ENCODE data around the gene MYO3B.

MYO3B gene

DNA sequence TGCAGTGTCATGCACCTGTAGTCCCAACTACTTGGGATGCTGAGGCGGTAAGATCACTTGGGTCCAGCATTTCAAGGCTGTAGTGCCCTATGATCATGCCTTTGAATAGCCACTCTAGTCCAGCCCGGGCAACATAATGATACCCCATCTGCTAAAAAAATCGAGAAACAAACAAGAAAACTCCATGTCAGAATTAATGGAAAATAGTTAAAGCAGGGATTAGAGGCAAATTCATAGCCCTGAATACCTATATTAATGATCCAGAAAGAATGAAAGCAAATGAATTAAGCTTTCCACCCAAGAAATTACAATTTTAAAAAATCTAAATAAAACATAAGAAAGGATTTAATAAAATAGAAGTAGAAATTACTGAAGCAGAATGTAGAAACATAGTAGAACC, 143.0 kb downstream of the MYO3B start:
- Histone ChIP-seq H3K9ac (ENCODE audit: low read depth, low read length) (no peak overlapping the region), H3K27me3 (ENCODE audit: control insufficient read depth, insufficient read depth, low read length) (no peaks in the 10 kb centered on the region), H3K4me1 (ENCODE audit: control insufficient read depth, insufficient read depth, low read length) (no peaks in the 10 kb centered on the region), H3K36me3 (ENCODE audit: control insufficient read depth, insufficient read depth, low read length) (no peaks in the 10 kb centered on the region), H3K9me3 (ENCODE audit: control insufficient read depth, insufficient read depth, low read length) (no peaks in the 10 kb centered on the region), H3K4me3 (ENCODE audit: low read depth, low read length) (no peak overlapping the region)

DNA sequence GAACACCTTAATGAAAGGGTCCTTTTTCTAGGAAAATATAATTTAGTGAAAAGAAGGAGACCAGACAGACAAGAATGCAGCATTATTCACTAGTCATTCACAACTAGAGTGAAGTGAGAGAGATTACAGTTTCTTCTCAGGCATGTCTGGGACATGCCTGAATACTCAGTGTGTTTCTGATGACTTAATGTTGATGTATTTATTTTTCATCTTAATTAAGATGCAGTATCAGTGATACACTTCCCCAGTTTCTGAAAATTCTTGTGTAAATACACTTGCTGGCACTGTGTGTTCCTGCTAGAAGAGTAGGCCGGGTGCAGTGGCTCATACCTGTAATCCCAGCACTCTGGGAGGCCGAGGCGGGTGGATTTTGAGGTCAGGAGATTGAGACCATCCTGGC, 143.6 kb downstream of the MYO3B start:
- Histone ChIP-seq H3K4me1 (ENCODE audit: control insufficient read depth, insufficient read depth, low read length) (no peaks in the 10 kb centered on the region), H3K9ac (ENCODE audit: low read depth, low read length) (no peak overlapping the region), H3K9me3 (ENCODE audit: control insufficient read depth, insufficient read depth, low read length) (no peaks in the 10 kb centered on the region), H3K4me3 (ENCODE audit: low read depth, low read length) (no peak overlapping the region), H3K36me3 (ENCODE audit: control insufficient read depth, insufficient read depth, low read length) (no peaks in the 10 kb centered on the region), H3K27me3 (ENCODE audit: control insufficient read depth, insufficient read depth, low read length) (no peaks in the 10 kb centered on the region)

DNA sequence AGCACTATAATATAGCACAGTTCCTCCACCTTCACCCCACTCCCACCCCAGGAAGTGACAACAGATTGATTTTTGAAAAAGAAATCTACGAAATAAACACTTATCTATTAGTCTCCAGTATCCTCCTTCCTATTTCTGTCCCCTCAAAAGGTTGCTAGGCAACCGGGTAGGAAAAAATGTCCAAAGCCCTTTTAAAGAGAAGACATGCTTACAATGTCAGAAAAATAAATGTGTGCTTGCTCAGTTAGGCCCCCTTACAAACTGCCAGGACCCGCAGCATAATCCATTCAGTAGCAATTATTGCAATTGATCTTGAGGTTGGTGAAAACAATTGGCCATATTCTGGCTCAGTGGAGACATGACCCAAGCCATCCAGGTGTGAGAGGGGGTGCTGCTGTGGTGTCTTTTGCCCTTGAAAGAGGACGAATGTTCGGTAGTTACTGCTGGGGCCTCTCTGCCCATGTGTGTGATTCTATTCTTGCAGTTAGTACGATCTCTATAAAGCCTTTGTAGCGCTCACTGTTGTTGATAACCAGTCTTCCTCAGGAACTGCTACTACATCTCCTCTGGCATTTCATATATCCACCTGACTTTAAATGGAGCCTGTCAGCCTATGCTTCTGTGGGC, 144.3 kb downstream of the MYO3B start:
- H3K9ac ChIP-seq (ENCODE audit: low read depth, low read length), result no peak overlapping the region
- H3K4me3 ChIP-seq (ENCODE audit: low read depth, low read length), result no peak overlapping the region
- H3K27me3 ChIP-seq (ENCODE audit: control insufficient read depth, insufficient read depth, low read length), result no peaks in the 10 kb centered on the region
- no peaks in the 10 kb centered on the region for H3K9me3 ChIP-seq (ENCODE audit: control insufficient read depth, insufficient read depth, low read length)
- no peaks in the 10 kb centered on the region for H3K4me1 ChIP-seq (ENCODE audit: control insufficient read depth, insufficient read depth, low read length)
- no peaks in the 10 kb centered on the region for H3K36me3 ChIP-seq (ENCODE audit: control insufficient read depth, insufficient read depth, low read length)

DNA sequence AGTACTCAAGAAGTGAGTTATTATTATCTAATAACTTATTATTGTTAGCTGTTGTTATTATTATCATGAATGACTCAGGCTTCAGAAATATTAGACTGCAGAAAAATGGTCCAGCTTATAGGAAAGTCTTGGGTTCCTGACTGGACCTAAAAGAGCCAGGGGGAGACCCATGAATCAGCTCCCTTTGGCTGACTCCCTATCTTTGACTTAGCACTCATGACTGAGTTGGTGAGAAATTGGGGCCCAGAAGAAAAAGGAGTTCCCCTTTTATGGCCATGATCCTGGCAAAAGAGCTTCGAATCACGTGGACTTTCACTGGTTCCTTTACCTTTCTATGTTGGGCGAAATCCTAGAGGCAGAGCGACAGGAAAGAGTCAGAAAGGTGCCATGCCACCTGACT, 145.8 kb downstream of the MYO3B start:
- H3K9ac ChIP-seq (ENCODE audit: low read depth, low read length), result no peak overlapping the region
- H3K4me3 ChIP-seq (ENCODE audit: low read depth, low read length), result no peak overlapping the region
- no peaks in the 10 kb centered on the region for H3K27me3 ChIP-seq (ENCODE audit: control insufficient read depth, insufficient read depth, low read length)
- H3K9me3 ChIP-seq (ENCODE audit: control insufficient read depth, insufficient read depth, low read length), result no peaks in the 10 kb centered on the region
- H3K4me1 ChIP-seq (ENCODE audit: control insufficient read depth, insufficient read depth, low read length), result no peaks in the 10 kb centered on the region
- H3K36me3 ChIP-seq (ENCODE audit: control insufficient read depth, insufficient read depth, low read length), result no peaks in the 10 kb centered on the region

DNA sequence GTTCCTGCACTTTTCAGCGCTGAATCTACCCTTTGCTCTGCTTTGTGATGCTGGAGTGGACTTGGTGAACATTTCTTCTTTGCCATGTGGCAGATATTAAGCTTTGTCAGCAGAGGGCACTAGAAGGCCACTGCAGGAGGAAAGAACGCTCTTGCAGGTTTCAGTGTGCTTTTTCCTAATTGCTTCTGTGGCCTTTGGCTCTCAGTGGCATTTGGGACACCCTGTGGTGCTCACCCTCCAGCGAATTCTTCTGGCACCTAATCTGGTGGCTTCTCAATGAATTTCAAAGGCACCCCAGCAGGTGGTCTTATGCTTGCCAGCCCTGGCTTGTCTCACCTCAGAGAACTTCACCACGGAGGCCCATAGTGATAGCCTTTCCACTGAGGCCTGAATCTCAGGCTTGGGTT, 146.7 kb downstream of the MYO3B start:
- no peaks in the 10 kb centered on the region for H3K36me3 ChIP-seq (ENCODE audit: control insufficient read depth, insufficient read depth, low read length)
- H3K27me3 ChIP-seq (ENCODE audit: control insufficient read depth, insufficient read depth, low read length), result no peaks in the 10 kb centered on the region
- no peaks in the 10 kb centered on the region for H3K9me3 ChIP-seq (ENCODE audit: control insufficient read depth, insufficient read depth, low read length)
- no peak overlapping the region for H3K4me3 ChIP-seq (ENCODE audit: low read depth, low read length)
- H3K4me1 ChIP-seq (ENCODE audit: control insufficient read depth, insufficient read depth, low read length), result no peaks in the 10 kb centered on the region
- no peak overlapping the region for H3K9ac ChIP-seq (ENCODE audit: low read depth, low read length)

DNA sequence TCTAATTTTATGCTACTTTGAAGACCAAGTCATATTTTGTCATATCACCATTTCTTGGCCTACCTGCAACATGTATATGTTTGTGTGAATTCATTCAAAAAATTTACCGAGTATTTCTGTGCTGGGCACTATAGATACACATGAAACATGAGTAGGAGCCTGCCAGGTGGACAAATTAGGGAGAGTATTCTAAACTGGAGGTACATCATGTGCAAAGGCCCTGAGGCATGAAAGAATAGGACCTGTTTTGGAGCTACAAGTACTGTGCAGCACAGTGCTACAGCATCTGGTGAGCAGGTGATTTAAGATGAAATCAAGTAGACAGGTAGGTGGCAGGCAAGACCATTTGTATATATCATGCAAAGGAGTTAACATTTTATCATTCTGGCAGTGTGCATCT, 152.9 kb downstream of the MYO3B start:
- H3K36me3 ChIP-seq (ENCODE audit: control insufficient read depth, insufficient read depth, low read length), result no peaks in the 10 kb centered on the region
- no peaks in the 10 kb centered on the region for H3K27me3 ChIP-seq (ENCODE audit: control insufficient read depth, insufficient read depth, low read length)
- H3K9me3 ChIP-seq (ENCODE audit: control insufficient read depth, insufficient read depth, low read length), result no peaks in the 10 kb centered on the region
- H3K4me3 ChIP-seq (ENCODE audit: low read depth, low read length), result no peak overlapping the region
- H3K4me1 ChIP-seq (ENCODE audit: control insufficient read depth, insufficient read depth, low read length), result no peaks in the 10 kb centered on the region
- no peak overlapping the region for H3K9ac ChIP-seq (ENCODE audit: low read depth, low read length)

DNA sequence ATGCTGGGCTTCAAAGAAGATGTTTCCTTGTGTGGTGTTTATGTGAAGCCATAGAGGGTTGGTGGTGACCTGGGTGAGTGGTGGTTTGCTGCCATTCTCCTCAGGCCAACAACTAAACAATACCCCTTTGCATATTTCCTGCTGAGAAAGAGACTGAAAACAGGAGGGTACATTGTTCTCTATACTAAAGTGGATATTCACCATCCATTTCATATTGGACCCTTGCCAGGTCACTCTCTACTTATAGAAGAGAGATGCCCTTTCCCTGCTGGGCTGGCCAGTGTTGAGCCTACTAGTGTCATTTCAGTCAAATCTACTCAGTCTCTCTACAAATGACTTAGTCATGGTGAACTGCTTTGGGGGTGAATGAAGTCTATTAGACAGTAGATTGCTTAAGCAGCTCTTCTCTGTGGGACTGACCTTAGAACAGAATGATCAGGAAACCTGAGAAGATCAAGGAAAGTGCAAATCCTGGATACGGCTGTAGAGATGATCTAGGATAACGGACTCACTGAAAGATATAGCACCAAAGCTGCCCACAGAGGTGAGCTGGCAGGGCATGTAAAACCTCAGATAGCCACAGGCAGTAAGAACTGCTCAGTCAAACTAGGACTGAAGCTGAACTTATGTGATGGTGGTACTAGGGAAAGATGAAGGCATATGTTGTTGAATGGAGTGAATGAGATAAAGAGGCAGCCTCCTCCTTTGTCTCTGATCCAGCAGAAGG, 154.9 kb downstream of the MYO3B start:
- Histone ChIP-seq H3K9me3 (ENCODE audit: control insufficient read depth, insufficient read depth, low read length) (no peaks in the 10 kb centered on the region), H3K4me3 (ENCODE audit: low read depth, low read length) (no peak overlapping the region), H3K27me3 (ENCODE audit: control insufficient read depth, insufficient read depth, low read length) (no peaks in the 10 kb centered on the region), H3K4me1 (ENCODE audit: control insufficient read depth, insufficient read depth, low read length) (peaks cover under 1% of the 10 kb centered on the region), H3K36me3 (ENCODE audit: control insufficient read depth, insufficient read depth, low read length) (no peaks in the 10 kb centered on the region), H3K9ac (ENCODE audit: low read depth, low read length) (no peak overlapping the region)

DNA sequence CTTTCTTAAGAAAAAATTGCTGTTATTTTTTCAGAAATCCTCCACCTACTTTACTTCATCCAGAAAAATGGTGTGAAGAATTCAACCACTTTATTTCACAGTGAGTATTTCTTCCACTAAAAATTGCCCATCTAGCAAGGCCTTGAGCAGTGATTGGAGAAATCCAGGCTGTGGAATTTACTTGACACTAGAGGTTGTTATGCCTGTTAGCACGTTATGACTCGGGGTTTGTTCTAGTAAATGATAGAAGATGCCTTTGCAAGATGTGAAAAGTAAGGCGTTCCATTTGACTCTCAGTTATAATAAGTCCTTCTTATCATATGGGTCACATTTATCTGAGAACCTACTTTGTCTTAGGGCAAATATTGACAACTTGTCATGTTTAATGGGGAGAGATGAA, 157.4 kb downstream of the MYO3B start:
- H3K4me3 ChIP-seq (ENCODE audit: low read depth, low read length), result no peak overlapping the region
- no peaks in the 10 kb centered on the region for H3K27me3 ChIP-seq (ENCODE audit: control insufficient read depth, insufficient read depth, low read length)
- peaks cover 15% of the 10 kb centered on the region for H3K4me1 ChIP-seq (ENCODE audit: control insufficient read depth, insufficient read depth, low read length)
- no peak overlapping the region for H3K9ac ChIP-seq (ENCODE audit: low read depth, low read length)
- no peaks in the 10 kb centered on the region for H3K36me3 ChIP-seq (ENCODE audit: control insufficient read depth, insufficient read depth, low read length)
- H3K9me3 ChIP-seq (ENCODE audit: control insufficient read depth, insufficient read depth, low read length), result no peaks in the 10 kb centered on the region

DNA sequence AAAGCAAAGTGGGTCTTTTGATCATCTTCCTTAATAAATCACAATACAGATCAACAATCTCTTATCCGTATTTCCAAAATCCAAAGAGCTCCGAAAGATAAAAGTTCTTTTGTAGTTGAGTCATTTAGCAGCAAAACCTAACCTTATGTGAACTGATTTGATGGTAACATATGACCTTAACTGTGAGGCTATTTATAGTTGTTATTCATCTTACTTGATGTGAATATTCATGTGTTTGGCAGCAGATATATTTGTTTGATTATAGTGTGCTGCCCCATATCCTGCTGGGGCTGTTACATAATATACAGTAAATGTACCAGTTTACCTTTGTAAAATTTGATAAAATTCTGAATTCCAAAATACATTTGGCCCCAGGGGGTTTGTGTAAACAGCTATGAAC, 158.5 kb downstream of the MYO3B start:
- Histone ChIP-seq H3K27me3 (ENCODE audit: control insufficient read depth, insufficient read depth, low read length) (no peaks in the 10 kb centered on the region), H3K4me1 (ENCODE audit: control insufficient read depth, insufficient read depth, low read length) (peaks cover 26% of the 10 kb centered on the region), H3K9me3 (ENCODE audit: control insufficient read depth, insufficient read depth, low read length) (no peaks in the 10 kb centered on the region), H3K4me3 (ENCODE audit: low read depth, low read length) (no peak overlapping the region), H3K9ac (ENCODE audit: low read depth, low read length) (no peak overlapping the region), H3K36me3 (ENCODE audit: control insufficient read depth, insufficient read depth, low read length) (no peaks in the 10 kb centered on the region)

DNA sequence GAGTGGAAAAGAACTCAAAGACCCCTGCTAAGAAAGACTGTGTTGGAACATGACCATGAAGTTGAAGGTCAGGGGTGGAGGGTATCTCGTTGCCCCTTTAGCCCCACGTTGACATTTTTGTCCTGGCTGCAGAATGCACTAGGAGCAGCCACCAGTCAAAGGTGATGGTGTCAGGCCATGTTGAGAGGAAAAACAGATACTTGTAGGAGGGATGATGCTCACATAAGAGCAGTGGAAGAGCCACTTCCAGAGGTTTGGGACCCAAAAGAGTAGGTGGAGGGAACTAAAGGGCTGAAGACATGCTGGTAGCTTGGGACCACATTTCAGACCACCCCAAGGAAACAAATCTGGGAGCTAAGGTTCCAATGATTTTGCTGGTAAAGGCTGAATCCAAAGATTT, 159.0 kb downstream of the MYO3B start:
- Histone ChIP-seq H3K4me3 (ENCODE audit: low read depth, low read length) (no peak overlapping the region), H3K9me3 (ENCODE audit: control insufficient read depth, insufficient read depth, low read length) (no peaks in the 10 kb centered on the region), H3K9ac (ENCODE audit: low read depth, low read length) (no peak overlapping the region), H3K27me3 (ENCODE audit: control insufficient read depth, insufficient read depth, low read length) (no peaks in the 10 kb centered on the region), H3K4me1 (ENCODE audit: control insufficient read depth, insufficient read depth, low read length) (peaks cover 26% of the 10 kb centered on the region), H3K36me3 (ENCODE audit: control insufficient read depth, insufficient read depth, low read length) (no peaks in the 10 kb centered on the region)

DNA sequence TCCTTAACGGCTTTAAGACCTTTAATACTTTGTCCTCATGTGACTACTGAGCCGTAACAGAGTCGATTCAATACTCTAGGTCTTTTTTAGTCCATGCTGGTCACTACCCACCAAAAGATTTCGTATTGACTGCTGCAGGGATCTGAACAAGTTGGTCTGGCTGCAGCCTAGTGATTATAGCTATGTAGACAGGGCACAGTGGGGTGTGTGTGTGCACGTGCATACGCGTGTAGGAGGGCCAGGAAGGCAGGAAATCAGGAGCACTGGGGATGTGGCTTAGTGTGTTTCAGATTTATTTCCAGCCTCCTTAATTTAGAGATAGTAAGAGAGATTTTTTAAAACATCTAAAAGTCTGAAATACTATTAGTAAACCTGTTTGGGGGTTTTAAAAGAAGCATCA, 161.4 kb downstream of the MYO3B start:
- no peaks in the 10 kb centered on the region for H3K27me3 ChIP-seq (ENCODE audit: control insufficient read depth, insufficient read depth, low read length)
- H3K4me1 ChIP-seq (ENCODE audit: control insufficient read depth, insufficient read depth, low read length), result peaks cover 26% of the 10 kb centered on the region
- H3K36me3 ChIP-seq (ENCODE audit: control insufficient read depth, insufficient read depth, low read length), result no peaks in the 10 kb centered on the region
- H3K9ac ChIP-seq (ENCODE audit: low read depth, low read length), result no peak overlapping the region
- H3K4me3 ChIP-seq (ENCODE audit: low read depth, low read length), result no peak overlapping the region
- no peaks in the 10 kb centered on the region for H3K9me3 ChIP-seq (ENCODE audit: control insufficient read depth, insufficient read depth, low read length)

All from iPS-15b (cell line).